ENCODE measurements around the gene MEGF11. TPM values are rescaled to one million over a fixed set of nuclear protein-coding genes. Genes with fewer than 3 reads are reported as not detected.

The MEGF11 gene
- total RNA-seq, 1 experiment from 2014 or later: 2.3 TPM

DNA sequence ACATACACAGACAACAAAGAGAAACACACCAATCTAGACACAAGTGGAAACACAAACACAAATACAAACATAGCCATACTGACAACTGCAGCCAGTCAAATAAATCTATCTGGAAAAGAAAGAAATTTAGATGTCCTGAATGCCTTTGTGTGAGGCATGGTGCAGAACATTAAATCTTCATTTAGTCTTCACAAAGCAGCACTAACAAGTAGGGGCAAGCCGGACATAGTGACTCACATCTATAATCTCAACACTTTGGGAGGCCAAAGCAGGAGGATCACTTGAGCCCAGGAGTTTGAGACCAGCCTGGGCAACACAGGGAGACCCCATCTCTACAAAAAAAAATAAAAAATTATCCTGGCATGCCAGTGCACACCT, 11.7 kb downstream of the MEGF11 start:
- no peak overlapping the region for H3K4me2 ChIP-seq (ENCODE audit: low read length)
- H3K9ac ChIP-seq (ENCODE audit: low read length): no peak overlapping the region
- TF ChIP-seq CEBPB (IDR thresholded peaks at IDR 0.05; ENCODE audit: low read depth) (no peak), ZFX (IDR thresholded peaks at IDR 0.05) (no peak), SRF (IDR thresholded peaks at IDR 0.05; ENCODE audit: low read depth) (no peak), ZNF274 (IDR thresholded peaks at IDR 0.05; ENCODE audit: low read depth, low read length) (no peak), FOSL1 (IDR thresholded peaks at IDR 0.05; ENCODE audit: low read depth) (no peak), SIN3A (IDR thresholded peaks at IDR 0.05; ENCODE audit: low read depth) (no peak), ATF3 (IDR thresholded peaks at IDR 0.05) (no peak), POLR2AphosphoS5 (IDR thresholded peaks at IDR 0.05; ENCODE audit: low read depth, low read length) (no peak), MAX (IDR thresholded peaks at IDR 0.05) (no peak), YY1 (IDR thresholded peaks at IDR 0.05; ENCODE audit: extremely low read depth, insufficient replicate concordance, low read depth, low read length) (no peak), SP1 (IDR thresholded peaks at IDR 0.05; ENCODE audit: low read depth) (no peak), CBX3 (IDR thresholded peaks at IDR 0.05; ENCODE audit: low read depth) (no peak), EGR1 (IDR thresholded peaks at IDR 0.05; ENCODE audit: low read depth) (no peak), REST (IDR thresholded peaks at IDR 0.05; ENCODE audit: low read depth) (no peak), RAD21 (IDR thresholded peaks at IDR 0.05; ENCODE audit: low read depth) (no peak), JUND (IDR thresholded peaks at IDR 0.05) (no peak), ELF1 (IDR thresholded peaks at IDR 0.05; ENCODE audit: borderline replicate concordance, low read depth) (no peak), EZH2phosphoT487 (IDR thresholded peaks at IDR 0.05; ENCODE audit: borderline replicate concordance) (no peak)
- TF ChIP-seq, protein P1, sequence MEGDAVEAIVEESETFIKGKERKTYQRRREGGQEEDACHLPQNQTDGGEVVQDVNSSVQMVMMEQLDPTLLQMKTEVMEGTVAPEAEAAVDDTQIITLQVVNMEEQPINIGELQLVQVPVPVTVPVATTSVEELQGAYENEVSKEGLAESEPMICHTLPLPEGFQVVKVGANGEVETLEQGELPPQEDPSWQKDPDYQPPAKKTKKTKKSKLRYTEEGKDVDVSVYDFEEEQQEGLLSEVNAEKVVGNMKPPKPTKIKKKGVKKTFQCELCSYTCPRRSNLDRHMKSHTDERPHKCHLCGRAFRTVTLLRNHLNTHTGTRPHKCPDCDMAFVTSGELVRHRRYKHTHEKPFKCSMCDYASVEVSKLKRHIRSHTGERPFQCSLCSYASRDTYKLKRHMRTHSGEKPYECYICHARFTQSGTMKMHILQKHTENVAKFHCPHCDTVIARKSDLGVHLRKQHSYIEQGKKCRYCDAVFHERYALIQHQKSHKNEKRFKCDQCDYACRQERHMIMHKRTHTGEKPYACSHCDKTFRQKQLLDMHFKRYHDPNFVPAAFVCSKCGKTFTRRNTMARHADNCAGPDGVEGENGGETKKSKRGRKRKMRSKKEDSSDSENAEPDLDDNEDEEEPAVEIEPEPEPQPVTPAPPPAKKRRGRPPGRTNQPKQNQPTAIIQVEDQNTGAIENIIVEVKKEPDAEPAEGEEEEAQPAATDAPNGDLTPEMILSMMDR (IDR thresholded peaks at IDR 0.05 in 2 of 3, conservative IDR thresholded peaks at IDR 0.05 in 1 of 3; ENCODE audit: borderline replicate concordance in 1 of 3, insufficient read depth in 1 of 3, low read depth in 2 of 3, low read length in 2 of 3): no peak
- TF ChIP-seq, protein P2, sequence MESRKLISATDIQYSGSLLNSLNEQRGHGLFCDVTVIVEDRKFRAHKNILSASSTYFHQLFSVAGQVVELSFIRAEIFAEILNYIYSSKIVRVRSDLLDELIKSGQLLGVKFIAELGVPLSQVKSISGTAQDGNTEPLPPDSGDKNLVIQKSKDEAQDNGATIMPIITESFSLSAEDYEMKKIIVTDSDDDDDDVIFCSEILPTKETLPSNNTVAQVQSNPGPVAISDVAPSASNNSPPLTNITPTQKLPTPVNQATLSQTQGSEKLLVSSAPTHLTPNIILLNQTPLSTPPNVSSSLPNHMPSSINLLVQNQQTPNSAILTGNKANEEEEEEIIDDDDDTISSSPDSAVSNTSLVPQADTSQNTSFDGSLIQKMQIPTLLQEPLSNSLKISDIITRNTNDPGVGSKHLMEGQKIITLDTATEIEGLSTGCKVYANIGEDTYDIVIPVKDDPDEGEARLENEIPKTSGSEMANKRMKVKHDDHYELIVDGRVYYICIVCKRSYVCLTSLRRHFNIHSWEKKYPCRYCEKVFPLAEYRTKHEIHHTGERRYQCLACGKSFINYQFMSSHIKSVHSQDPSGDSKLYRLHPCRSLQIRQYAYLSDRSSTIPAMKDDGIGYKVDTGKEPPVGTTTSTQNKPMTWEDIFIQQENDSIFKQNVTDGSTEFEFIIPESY (IDR thresholded peaks at IDR 0.05; ENCODE audit: extremely low read depth, insufficient replicate concordance, low read length): no peak
- H3K27me3 ChIP-seq (ENCODE audit: insufficient read depth, low read length): no peaks in the 10 kb centered on the region
- H4K20me1 ChIP-seq (ENCODE audit: insufficient read depth): no peaks in the 10 kb centered on the region
- no peak overlapping the region for H2AFZ ChIP-seq (ENCODE audit: low read depth, low read length, poor library complexity, severe bottlenecking)
- no peaks in the 10 kb centered on the region for H3K9me2 ChIP-seq (ENCODE audit: insufficient read depth)
- intact Hi-C loops (cut with micrococcal nuclease): no loop called here
- H3K9me3 ChIP-seq (ENCODE audit: control insufficient read depth in 1 of 2, insufficient read depth in 1 of 2, low read depth in 1 of 2, low read length in 2 of 2): no peaks in the 10 kb centered on the region
- peaks cover 0 to 10% of the 10 kb centered on the region in 2 experiments; a peak in 1 of 4 replicates for H3K4me1 ChIP-seq (ENCODE audit: control insufficient read depth in 1 of 2, insufficient read depth in 2 of 2, low read length in 2 of 2)
- no peaks in the 10 kb centered on the region for H3K36me3 ChIP-seq (ENCODE audit: control insufficient read depth in 1 of 2, insufficient read depth in 2 of 2, low read length in 2 of 2)
- H3K27ac ChIP-seq (ENCODE audit: low read depth, low read length): no peak overlapping the region
- ChIA-PET CTCF (no interaction called here), RAD21 (ENCODE audit: low non-redundant PET in 1 of 2, low total read pairs in 2 of 2, uncharacterized antibody in 2 of 2, unreplicated experiment in 2 of 2) (no interaction called here), POLR2A (no interaction called here)
- BruUV-seq (replicated peaks): no TSS peak
- ATAC-seq (no peak), DNase-seq (ENCODE audit: low read depth, low spot score) (no peak)
- H3K4me3 ChIP-seq (replicated peaks in 1 of 2; ENCODE audit: low read depth in 1 of 2, low read length in 2 of 2): no peak overlapping the region
- no peaks in the 10 kb centered on the region for H3K79me2 ChIP-seq (ENCODE audit: insufficient read depth, low read length)
